Raji (cell line): Measurements from ENCODE around the gene TANK.
A peak's percentile ranks its signal among the peaks of the same experiment; 100 is the strongest.

ENCODE experiments used
- POLR2A ChIP-seq: IDR thresholded peaks from 2 replicates; pipeline ENCODE4 v1.6.1; 2011; ENCODE audit warnings: low read depth, low read length, control low read depth; ENCODE audit not compliant: insufficient read depth

Gene TANK

GRCh38 chr2:161160226-161161073 is at the start of gene TANK:
Gene TANK, plus strand, starts transcription at chr2:161160428. Its CDS starts 19,235 bp downstream, at chr2:161179663.
- TF ChIP-seq POLR2A: peak; percentile 95

- no peak for TF ChIP-seq POLR2A
Measured at GRCh38 chr2:161111531-161111930, 48.7 kb upstream of the TANK start.

DNA sequence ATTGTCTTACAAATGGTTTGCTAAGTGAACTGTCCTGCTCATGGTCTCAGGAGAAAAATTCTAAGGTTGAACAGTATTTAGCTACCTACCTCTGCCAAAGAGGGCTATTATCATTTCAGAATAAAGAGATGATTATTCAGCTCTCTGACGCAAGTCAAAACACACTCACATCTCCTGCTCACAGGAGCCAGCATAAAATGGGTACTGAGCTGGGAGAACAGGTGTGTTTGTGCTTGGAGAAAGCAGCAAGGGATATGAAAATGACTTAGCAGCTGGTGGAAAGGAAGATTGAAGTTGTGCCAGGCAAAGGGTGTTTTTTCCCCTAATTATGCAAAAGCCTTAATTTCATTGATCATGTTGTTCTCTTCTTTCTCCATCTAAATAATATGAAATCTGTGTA is 47.3 kb upstream of the TANK start:
- peak; percentile 32; the same call in 1 of the 2 replicates for TF ChIP-seq POLR2A

GRCh38 chr2:161113693-161114575 is 46.3 kb upstream of the TANK start:
- TF ChIP-seq POLR2A: no peak

DNA sequence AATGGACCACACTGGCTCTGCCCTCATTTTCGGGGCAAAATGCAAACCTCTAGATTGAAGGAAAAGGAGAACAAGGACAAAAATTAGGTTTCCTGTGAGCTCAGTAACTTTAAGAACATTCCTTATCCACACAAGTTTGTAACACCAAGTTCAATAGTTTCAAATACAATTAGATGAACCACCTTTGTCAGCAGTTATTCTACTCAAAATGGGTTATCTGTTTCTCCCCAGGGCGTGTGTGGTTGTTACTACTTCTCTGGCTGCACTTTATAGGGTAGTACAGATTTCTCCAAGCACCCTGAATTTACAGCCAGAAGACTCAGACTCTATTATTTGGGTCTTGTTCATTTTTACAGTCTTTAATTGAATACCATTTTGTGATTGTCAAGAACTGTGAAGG is 45.0 kb upstream of the TANK start:
- no peak for TF ChIP-seq POLR2A

- no peak for TF ChIP-seq POLR2A
Measured at GRCh38 chr2:161115605-161116380, 44.4 kb upstream of the TANK start.

- 0 out of 2 replicates have a peak, but pooled peaks have one; percentile 19 for TF ChIP-seq POLR2A
Measured at GRCh38 chr2:161116509-161116908, 43.7 kb upstream of the TANK start.

GRCh38 chr2:161117506-161117905 is 42.7 kb upstream of the TANK start:
- TF ChIP-seq POLR2A: no peak

GRCh38 chr2:161118722-161119121 is 41.5 kb upstream of the TANK start:
- no peak for TF ChIP-seq POLR2A

GRCh38 chr2:161119483-161119882 is 40.7 kb upstream of the TANK start:
- TF ChIP-seq POLR2A: no peak

DNA sequence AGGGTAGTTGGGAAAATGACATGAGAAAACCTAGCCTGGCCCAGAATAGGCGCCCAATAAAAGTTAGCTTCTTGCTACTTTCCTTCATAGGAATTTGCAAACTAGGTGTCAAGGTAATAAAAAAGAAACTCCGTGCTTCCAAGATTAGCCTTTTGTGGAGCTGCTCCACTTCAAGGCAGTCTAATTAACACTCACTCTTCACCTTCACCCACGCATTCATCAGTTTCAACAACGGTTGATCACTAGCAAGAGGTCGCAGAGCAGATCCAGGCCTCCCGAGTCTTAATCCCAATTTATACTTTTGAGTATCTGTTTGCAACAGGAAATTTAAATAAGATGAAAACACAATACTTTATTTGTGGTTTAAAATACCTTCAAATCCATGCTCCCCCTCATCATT is 39.5 kb upstream of the TANK start:
- TF ChIP-seq POLR2A: no peak

DNA sequence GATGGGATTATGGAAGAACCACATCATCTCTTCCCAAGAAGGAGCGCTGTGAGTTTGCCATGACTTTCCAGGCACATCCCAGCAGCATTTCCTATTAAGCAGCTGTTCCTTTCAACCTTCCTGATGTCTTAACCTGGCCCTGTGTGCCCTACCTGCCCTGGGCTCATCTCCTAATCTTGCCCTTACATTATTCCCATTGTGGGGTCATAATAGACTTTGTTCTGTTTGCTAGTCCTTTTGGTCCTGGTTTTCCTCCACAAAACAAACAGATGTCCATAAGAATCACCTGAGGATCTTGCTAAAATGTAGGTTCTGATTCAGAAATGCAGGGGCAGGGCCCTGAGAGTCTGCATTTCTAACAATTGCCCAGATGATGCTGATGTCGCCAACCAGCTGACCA is 38.6 kb upstream of the TANK start:
- TF ChIP-seq POLR2A: no peak

GRCh38 chr2:161122772-161123530 is 37.3 kb upstream of the TANK start:
- TF ChIP-seq POLR2A: no peak

GRCh38 chr2:161123531-161124030 is 36.6 kb upstream of the TANK start:
- no peak for TF ChIP-seq POLR2A

DNA sequence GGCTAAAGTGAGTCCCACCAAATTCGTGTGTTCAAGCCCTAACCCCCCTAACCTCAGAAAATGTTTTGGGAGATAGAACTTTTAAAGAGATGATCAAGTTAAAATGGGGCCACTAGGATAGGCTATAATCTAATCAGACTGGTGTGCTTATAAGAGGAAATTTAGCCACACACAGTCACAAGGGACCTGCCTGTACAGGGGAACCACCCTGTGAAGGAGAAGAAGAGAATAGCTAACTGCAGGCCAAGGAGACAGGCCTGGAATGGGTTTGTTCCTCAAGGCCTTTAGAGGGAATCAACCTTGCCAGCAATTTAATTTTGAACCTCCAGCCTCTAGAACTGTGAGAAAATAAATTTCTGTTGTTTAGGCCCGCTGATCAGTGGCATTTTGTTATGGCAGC is 36.0 kb upstream of the TANK start:
- no peak for TF ChIP-seq POLR2A

- TF ChIP-seq POLR2A: no peak
Measured at GRCh38 chr2:161128885-161129284, 31.3 kb upstream of the TANK start.
